ENCODE results near the gene ALKBH7.
"Not testable (repeated sequence)": the region's sequence is repeated elsewhere in the genome, so short reads cannot be mapped to it uniquely, and the experiment has no call there.

ALKBH7 gene

GRCh38 chr19:6372594-6373095 lies at the start of gene ALKBH7:
Gene ALKBH7 (plus strand): TSS chr19:6372794. CDS start chr19:6372821, 27 bp downstream.
- peaks cover 15% of the 10 kb centered on the region for H3K36me3 Mint-ChIP-seq
- peak; percentile 98 for DNase-seq
- H3K27me3 Mint-ChIP-seq: no peaks in the 10 kb centered on the region
- no peaks in the 10 kb centered on the region for H3K9me3 Mint-ChIP-seq
- peak within 1 kb of the TSS; percentile 98 for H3K27ac Mint-ChIP-seq
- H3K4me1 Mint-ChIP-seq: peaks cover 22% of the 10 kb centered on the region
- CTCF ChIA-PET: interaction anchor here (1.0 to 1.7 kb wide), 2 partner anchors 9 to 19 kb away, joined by 3 to 7 read pairs; no protein-coding TSS in a partner anchor
- peak within 1 kb of the TSS; percentile 77 for H3K4me3 Mint-ChIP-seq

GRCh38 chr19:6324757-6325156 lies 47.8 kb upstream of the ALKBH7 start:
- no peak overlapping the region for H3K27ac Mint-ChIP-seq
- H3K9me3 Mint-ChIP-seq: no peaks in the 10 kb centered on the region
- no peaks in the 10 kb centered on the region for H3K36me3 Mint-ChIP-seq
- no peak for DNase-seq
- H3K4me1 Mint-ChIP-seq: no peaks in the 10 kb centered on the region
- peaks cover 13% of the 10 kb centered on the region for H3K27me3 Mint-ChIP-seq
- no peak overlapping the region for H3K4me3 Mint-ChIP-seq
- CTCF ChIA-PET: no interaction called here

GRCh38 chr19:6325614-6326013 lies 47.0 kb upstream of the ALKBH7 start:
- no peak overlapping the region for H3K4me3 Mint-ChIP-seq
- H3K36me3 Mint-ChIP-seq: no peaks in the 10 kb centered on the region
- peaks cover 13% of the 10 kb centered on the region for H3K27me3 Mint-ChIP-seq
- H3K4me1 Mint-ChIP-seq: no peaks in the 10 kb centered on the region
- no peaks in the 10 kb centered on the region for H3K9me3 Mint-ChIP-seq
- CTCF ChIA-PET: no interaction called here
- DNase-seq: no peak
- no peak overlapping the region for H3K27ac Mint-ChIP-seq

- no peaks in the 10 kb centered on the region for H3K4me1 Mint-ChIP-seq
- no peak overlapping the region for H3K4me3 Mint-ChIP-seq
- peaks cover 6% of the 10 kb centered on the region for H3K27me3 Mint-ChIP-seq
- no peak overlapping the region for H3K27ac Mint-ChIP-seq
- CTCF ChIA-PET: no interaction called here
- DNase-seq: no peak
- H3K9me3 Mint-ChIP-seq: no peaks in the 10 kb centered on the region
- no peaks in the 10 kb centered on the region for H3K36me3 Mint-ChIP-seq
Observed at GRCh38 chr19:6326815-6327214, 45.8 kb upstream of the ALKBH7 start.

- DNase-seq: no peak
- H3K27ac Mint-ChIP-seq: no peak within 1 kb of the TSS
- H3K36me3 Mint-ChIP-seq: no peaks in the 10 kb centered on the region
- CTCF ChIA-PET: interaction anchor here (1.2 kb wide), 1 partner anchor 594 kb away, joined by 3 read pairs; no protein-coding TSS in a partner anchor
- H3K4me3 Mint-ChIP-seq: no peak within 1 kb of the TSS
- no peaks in the 10 kb centered on the region for H3K27me3 Mint-ChIP-seq
- H3K4me1 Mint-ChIP-seq: no peaks in the 10 kb centered on the region
- no peaks in the 10 kb centered on the region for H3K9me3 Mint-ChIP-seq
Observed at GRCh38 chr19:6333439-6333838, 39.2 kb upstream of the ALKBH7 start, which contains the start of gene ACER1. Gene ACER1 (minus strand): TSS chr19:6333612. CDS start chr19:6333551, 61 bp downstream.

- Mint-ChIP-seq H3K27me3 (no peaks in the 10 kb centered on the region), H3K36me3 (no peaks in the 10 kb centered on the region), H3K4me1 (no peaks in the 10 kb centered on the region), H3K9me3 (no peaks in the 10 kb centered on the region), H3K27ac (no peak overlapping the region), H3K4me3 (no peak overlapping the region)
- no peak for DNase-seq
- CTCF ChIA-PET: no interaction called here
Observed at GRCh38 chr19:6334490-6335285, 37.9 kb upstream of the ALKBH7 start.

GRCh38 chr19:6340493-6341201 lies 31.9 kb upstream of the ALKBH7 start:
- Mint-ChIP-seq H3K36me3 (peaks cover 10% of the 10 kb centered on the region), H3K27me3 (no peaks in the 10 kb centered on the region), H3K27ac (no peak overlapping the region), H3K9me3 (peaks cover 6% of the 10 kb centered on the region), H3K4me3 (no peak overlapping the region), H3K4me1 (no peaks in the 10 kb centered on the region)
- CTCF ChIA-PET: no interaction called here
- DNase-seq: no peak

- CTCF ChIA-PET: no interaction called here
- Mint-ChIP-seq H3K27ac (peak overlapping the region; percentile 49), H3K4me3 (no peak overlapping the region), H3K27me3 (peaks cover 3% of the 10 kb centered on the region), H3K4me1 (no peaks in the 10 kb centered on the region), H3K36me3 (peaks cover 11% of the 10 kb centered on the region), H3K9me3 (peaks cover 6% of the 10 kb centered on the region)
- no peak for DNase-seq
Observed at GRCh38 chr19:6343462-6343861, 29.1 kb upstream of the ALKBH7 start.

- H3K4me1 Mint-ChIP-seq, H3K27me3 Mint-ChIP-seq, H3K27ac Mint-ChIP-seq, H3K9me3 Mint-ChIP-seq, H3K36me3 Mint-ChIP-seq, CTCF ChIA-PET, H3K4me3 Mint-ChIP-seq, DNase-seq: not testable (repeated sequence)
Observed at GRCh38 chr19:6349271-6349670, 23.3 kb upstream of the ALKBH7 start.

GRCh38 chr19:6350688-6351087 lies 21.9 kb upstream of the ALKBH7 start:
- H3K36me3 Mint-ChIP-seq: peaks cover 9% of the 10 kb centered on the region
- no peaks in the 10 kb centered on the region for H3K9me3 Mint-ChIP-seq
- H3K4me3 Mint-ChIP-seq: no peak overlapping the region
- H3K27me3 Mint-ChIP-seq: peaks cover 3% of the 10 kb centered on the region
- H3K27ac Mint-ChIP-seq: no peak overlapping the region
- no peak for DNase-seq
- H3K4me1 Mint-ChIP-seq: no peaks in the 10 kb centered on the region
- CTCF ChIA-PET: no interaction called here

- DNase-seq: no peak
- Mint-ChIP-seq H3K27ac (no peak overlapping the region), H3K4me3 (no peak overlapping the region), H3K9me3 (no peaks in the 10 kb centered on the region), H3K4me1 (no peaks in the 10 kb centered on the region), H3K27me3 (no peaks in the 10 kb centered on the region), H3K36me3 (peaks cover 9% of the 10 kb centered on the region)
- CTCF ChIA-PET: interaction anchor here (0.9 to 1.4 kb wide), 2 partner anchors 14 to 20 kb away, joined by 3 read pairs; partner anchors contain the start of gene ALKBH7
Observed at GRCh38 chr19:6352381-6353165, 20.0 kb upstream of the ALKBH7 start.

GRCh38 chr19:6354098-6354674 lies 18.4 kb upstream of the ALKBH7 start:
- no peaks in the 10 kb centered on the region for H3K4me1 Mint-ChIP-seq
- no peak overlapping the region for H3K4me3 Mint-ChIP-seq
- no peak overlapping the region for H3K27ac Mint-ChIP-seq
- H3K27me3 Mint-ChIP-seq: no peaks in the 10 kb centered on the region
- H3K9me3 Mint-ChIP-seq: no peaks in the 10 kb centered on the region
- CTCF ChIA-PET: interaction anchor here (0.7 to 1.4 kb wide), 2 partner anchors 18 to 196 kb away, joined by 3 read pairs; partner anchors contain the start of gene ALKBH7
- DNase-seq: no peak
- H3K36me3 Mint-ChIP-seq: peaks cover 10% of the 10 kb centered on the region

GRCh38 chr19:6355321-6356040 lies 17.1 kb upstream of the ALKBH7 start:
- H3K4me3 Mint-ChIP-seq, H3K27ac Mint-ChIP-seq, H3K36me3 Mint-ChIP-seq, DNase-seq, H3K27me3 Mint-ChIP-seq, H3K9me3 Mint-ChIP-seq, H3K4me1 Mint-ChIP-seq, CTCF ChIA-PET: not testable (repeated sequence)
